K562 (cell line): ENCODE results near the gene TP53BP1. TPM values are rescaled to one million over a fixed set of nuclear protein-coding genes. Genes with fewer than 3 reads are reported as not detected.

ENCODE experiments used
- C11orf30 ChIP-seq: fragments of 450-650 bp; IDR thresholded peaks from 2 replicates; pipeline ENCODE4 v1.6.1; 2016; ENCODE audit warnings: low read depth, mild to moderate bottlenecking
- CREBBP ChIP-seq: IDR thresholded peaks from one replicate; pipeline ENCODE4 v1.6.1; 2012; ENCODE audit warnings: low read depth, mild to moderate bottlenecking, control low read depth, inconsistent platforms, low read length
- DNMT1 ChIP-seq: fragments of 450-650 bp; IDR thresholded peaks from 2 replicates; pipeline ENCODE4 v1.6.1; 2016; ENCODE audit warnings: antibody characterized with exemption, mild to moderate bottlenecking
- FUS ChIP-seq: fragments of 200-400 bp; formaldehyde crosslinking; optimal IDR thresholded peaks from 2 replicates; pipeline ENCODE3; 2017; ENCODE audit warnings: low read depth, low read length
- HNRNPLL ChIP-seq: fragments of 200-400 bp; formaldehyde crosslinking; IDR thresholded peaks from 2 replicates; pipeline ENCODE4 v1.6.1; 2017; ENCODE audit warnings: low read length, low read depth, mild to moderate bottlenecking; ENCODE audit not compliant: poor library complexity, severe bottlenecking
- KDM5B ChIP-seq: fragments of 200-600 bp; sonication (generic); IDR thresholded peaks from 2 replicates; pipeline ENCODE4 v1.6.1; 2012; ENCODE audit warnings: low read depth, mild to moderate bottlenecking, moderate library complexity, low read length, control low read depth, inconsistent platforms; ENCODE audit not compliant: insufficient replicate concordance
- MAFG ChIP-seq: fragments of 450-650 bp; conservative IDR thresholded peaks from 2 replicates; pipeline ENCODE4 v1.6.1; 2016; ENCODE audit warnings: missing genetic modification characterization, missing compliant biosample characterization
- MCM3 ChIP-seq: fragments of 450-650 bp; IDR thresholded peaks from 2 replicates; pipeline ENCODE4 v1.6.1; 2016
- MTA2 ChIP-seq: fragments of 450-650 bp; IDR thresholded peaks from 2 replicates; pipeline ENCODE4 v1.6.1; 2016; ENCODE audit warnings: low read depth
- NFE2L1 ChIP-seq: fragments of 450-650 bp; IDR thresholded peaks from 2 replicates; pipeline ENCODE4 v1.6.1; 2016; ENCODE audit warnings: missing genetic modification characterization, low read depth, mild to moderate bottlenecking, missing compliant biosample characterization, moderate library complexity, borderline replicate concordance
- NUFIP1 ChIP-seq: fragments of 450-650 bp; IDR thresholded peaks from 2 replicates; pipeline ENCODE4 v1.6.1; 2018; ENCODE audit not compliant: partially characterized antibody
- PHB ChIP-seq: fragments of 250-450 bp; sonication (Bioruptor Pico); IDR thresholded peaks from 2 replicates; pipeline ENCODE4 v1.5.0; 2021
- POLR3A ChIP-seq: IDR thresholded peaks from 2 replicates; pipeline ENCODE4 v1.6.1; 2011; ENCODE audit warnings: borderline replicate concordance, mild to moderate bottlenecking, moderate library complexity; ENCODE audit not compliant: insufficient read length, insufficient read depth; ENCODE audit errors: extremely low read depth
- SNIP1 ChIP-seq: fragments of 450-650 bp; IDR thresholded peaks from 2 replicates; pipeline ENCODE4 v1.7.1; 2017; ENCODE audit warnings: low read depth, mild to moderate bottlenecking
- ZEB2 ChIP-seq: fragments of 450-650 bp; IDR thresholded peaks from 2 replicates; pipeline ENCODE4 v1.6.1; 2016
- ZNF695 ChIP-seq: fragments of 450-650 bp; formaldehyde crosslinking; IDR thresholded peaks from 2 replicates; pipeline ENCODE4 v1.4.0; 2020; ENCODE audit warnings: mild to moderate bottlenecking, moderate library complexity
- polyA plus RNA-seq, 8 experiments: library from polyadenylated mRNA; depleted of rRNA in 4 of 8; stranded (reverse) in 5 of 8; unstranded in 3 of 8; fragments of >200 nt; fragmentation: Nextera tagmentation in 2 of 8; fragmentation: Illumina TruSeq in 1 of 8; extraction: Ambion mirVana in 2 of 8; extraction: Trizol in 1 of 8; gene quantifications; 2 replicates each; pipeline versions ENCODE4 v1.2.1 to v1.2.3, GENCODE V29; 2011 to 2014; ENCODE audit warnings: inconsistent platforms in 1 of 8, missing spikeins in 1 of 8
- total RNA-seq, 7 experiments: library from RNA; depleted of rRNA in 6 of 7; stranded (reverse); fragments of >200 nt in 6 of 7; fragmentation: Illumina TruSeq in 2 of 7; extraction: Trizol in 2 of 7; gene quantifications; 2 replicates each; pipeline versions ENCODE4 v1.2.1 to v1.2.3, GENCODE V29; 2011 to 2021; ENCODE audit warnings: low replicate concordance in 1 of 7
- TF ChIP-seq, protein P1 (sequence below), 2 experiments: fragments of 450-650 bp in 1 of 2; sonication (generic) in 1 of 2; formaldehyde crosslinking in 1 of 2; IDR thresholded peaks in 1 of 2; conservative IDR thresholded peaks in 1 of 2; 2 replicates each; pipeline versions ENCODE4 v1.6.1 to v1.8.1; 2016 to 2023; ENCODE audit warnings: mild to moderate bottlenecking in 2 of 2, moderate library complexity in 2 of 2, inconsistent platforms in 1 of 2, missing genetic modification reagents in 1 of 2
- TF ChIP-seq, protein P2 (sequence below): fragments of 450-650 bp; IDR thresholded peaks from 2 replicates; pipeline ENCODE4 v1.6.1; 2016; ENCODE audit warnings: missing biosample characterization, missing genetic modification characterization
- TF ChIP-seq, protein P3 (sequence below): fragments of 450-650 bp; IDR thresholded peaks from 2 replicates; pipeline ENCODE4 v1.6.1; 2017; ENCODE audit warnings: antibody characterized with exemption, mild to moderate bottlenecking
- TF ChIP-seq, protein P4 (sequence below): conservative IDR thresholded peaks from 2 replicates; pipeline ENCODE4 v1.6.1; 2011; ENCODE audit warnings: low read depth, mild to moderate bottlenecking, low read length; ENCODE audit not compliant: control insufficient read depth
- TF ChIP-seq, protein P5 (sequence below): fragments of 250-450 bp; sonication (Bioruptor Pico); IDR thresholded peaks from 2 replicates; pipeline ENCODE4 v1.6.1; 2021; ENCODE audit warnings: mild to moderate bottlenecking

The TP53BP1 gene
- total and polyA plus RNA-seq, 9 of the 15 experiments (the other 6 are each of a cell fraction or from before 2014, with no cell fraction given) = 5.7 to 63.3 (median 30.9) TPM

DNA sequence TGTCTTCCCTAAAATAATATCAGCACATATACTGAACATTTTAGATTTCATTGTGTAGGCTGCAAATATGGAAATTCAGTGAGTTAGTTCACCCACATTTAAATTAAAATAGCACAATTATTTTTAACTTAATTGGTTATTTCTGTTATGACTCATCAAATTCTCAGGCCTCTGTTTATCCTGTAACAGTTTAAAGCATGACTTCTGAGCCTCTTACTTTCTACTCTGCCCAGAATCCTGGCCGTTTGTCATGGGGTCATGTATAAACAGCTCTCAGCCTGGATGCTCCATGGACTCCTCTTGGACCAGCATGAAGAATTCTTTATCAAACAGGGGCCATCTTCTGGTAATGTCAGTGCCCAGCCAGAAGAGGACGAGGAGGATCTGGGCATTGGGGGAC is 109.9 kb downstream of the TP53BP1 start (continued):
- TF ChIP-seq, protein P1, sequence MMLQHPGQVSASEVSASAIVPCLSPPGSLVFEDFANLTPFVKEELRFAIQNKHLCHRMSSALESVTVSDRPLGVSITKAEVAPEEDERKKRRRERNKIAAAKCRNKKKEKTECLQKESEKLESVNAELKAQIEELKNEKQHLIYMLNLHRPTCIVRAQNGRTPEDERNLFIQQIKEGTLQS (IDR thresholded peaks at IDR 0.05) = 0 out of 2 replicates have a peak, but pooled peaks have one; percentile 18
- TF ChIP-seq, protein P1 (CRISPR knock-in tag; conservative IDR thresholded peaks at IDR 0.05) = no peak
- TF ChIP-seq FUS (no peak), ZEB2 (no peak), PHB (CRISPR knock-in tag) (no peak), MAFG (tag) (peak; percentile 41), DNMT1 (no peak), MTA2 (no peak), C11orf30 (0 out of 2 replicates have a peak, but pooled peaks have one; percentile 14), HNRNPLL (no peak), NFE2L1 (tag) (peak; percentile 6; the same call in 1 of the 2 replicates), SNIP1 (no peak), NUFIP1 (no peak), POLR3A (no peak), ZNF695 (CRISPR knock-in tag) (no peak), KDM5B (no peak), MCM3 (no peak), CREBBP (no peak)
- TF ChIP-seq, protein P2, sequence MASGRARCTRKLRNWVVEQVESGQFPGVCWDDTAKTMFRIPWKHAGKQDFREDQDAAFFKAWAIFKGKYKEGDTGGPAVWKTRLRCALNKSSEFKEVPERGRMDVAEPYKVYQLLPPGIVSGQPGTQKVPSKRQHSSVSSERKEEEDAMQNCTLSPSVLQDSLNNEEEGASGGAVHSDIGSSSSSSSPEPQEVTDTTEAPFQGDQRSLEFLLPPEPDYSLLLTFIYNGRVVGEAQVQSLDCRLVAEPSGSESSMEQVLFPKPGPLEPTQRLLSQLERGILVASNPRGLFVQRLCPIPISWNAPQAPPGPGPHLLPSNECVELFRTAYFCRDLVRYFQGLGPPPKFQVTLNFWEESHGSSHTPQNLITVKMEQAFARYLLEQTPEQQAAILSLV (tag) = no peak
- TF ChIP-seq, protein P3, sequence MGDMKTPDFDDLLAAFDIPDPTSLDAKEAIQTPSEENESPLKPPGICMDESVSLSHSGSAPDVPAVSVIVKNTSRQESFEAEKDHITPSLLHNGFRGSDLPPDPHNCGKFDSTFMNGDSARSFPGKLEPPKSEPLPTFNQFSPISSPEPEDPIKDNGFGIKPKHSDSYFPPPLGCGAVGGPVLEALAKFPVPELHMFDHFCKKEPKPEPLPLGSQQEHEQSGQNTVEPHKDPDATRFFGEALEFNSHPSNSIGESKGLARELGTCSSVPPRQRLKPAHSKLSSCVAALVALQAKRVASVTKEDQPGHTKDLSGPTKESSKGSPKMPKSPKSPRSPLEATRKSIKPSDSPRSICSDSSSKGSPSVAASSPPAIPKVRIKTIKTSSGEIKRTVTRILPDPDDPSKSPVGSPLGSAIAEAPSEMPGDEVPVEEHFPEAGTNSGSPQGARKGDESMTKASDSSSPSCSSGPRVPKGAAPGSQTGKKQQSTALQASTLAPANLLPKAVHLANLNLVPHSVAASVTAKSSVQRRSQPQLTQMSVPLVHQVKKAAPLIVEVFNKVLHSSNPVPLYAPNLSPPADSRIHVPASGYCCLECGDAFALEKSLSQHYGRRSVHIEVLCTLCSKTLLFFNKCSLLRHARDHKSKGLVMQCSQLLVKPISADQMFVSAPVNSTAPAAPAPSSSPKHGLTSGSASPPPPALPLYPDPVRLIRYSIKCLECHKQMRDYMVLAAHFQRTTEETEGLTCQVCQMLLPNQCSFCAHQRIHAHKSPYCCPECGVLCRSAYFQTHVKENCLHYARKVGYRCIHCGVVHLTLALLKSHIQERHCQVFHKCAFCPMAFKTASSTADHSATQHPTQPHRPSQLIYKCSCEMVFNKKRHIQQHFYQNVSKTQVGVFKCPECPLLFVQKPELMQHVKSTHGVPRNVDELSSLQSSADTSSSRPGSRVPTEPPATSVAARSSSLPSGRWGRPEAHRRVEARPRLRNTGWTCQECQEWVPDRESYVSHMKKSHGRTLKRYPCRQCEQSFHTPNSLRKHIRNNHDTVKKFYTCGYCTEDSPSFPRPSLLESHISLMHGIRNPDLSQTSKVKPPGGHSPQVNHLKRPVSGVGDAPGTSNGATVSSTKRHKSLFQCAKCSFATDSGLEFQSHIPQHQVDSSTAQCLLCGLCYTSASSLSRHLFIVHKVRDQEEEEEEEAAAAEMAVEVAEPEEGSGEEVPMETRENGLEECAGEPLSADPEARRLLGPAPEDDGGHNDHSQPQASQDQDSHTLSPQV = no peak
- TF ChIP-seq, protein P4, sequence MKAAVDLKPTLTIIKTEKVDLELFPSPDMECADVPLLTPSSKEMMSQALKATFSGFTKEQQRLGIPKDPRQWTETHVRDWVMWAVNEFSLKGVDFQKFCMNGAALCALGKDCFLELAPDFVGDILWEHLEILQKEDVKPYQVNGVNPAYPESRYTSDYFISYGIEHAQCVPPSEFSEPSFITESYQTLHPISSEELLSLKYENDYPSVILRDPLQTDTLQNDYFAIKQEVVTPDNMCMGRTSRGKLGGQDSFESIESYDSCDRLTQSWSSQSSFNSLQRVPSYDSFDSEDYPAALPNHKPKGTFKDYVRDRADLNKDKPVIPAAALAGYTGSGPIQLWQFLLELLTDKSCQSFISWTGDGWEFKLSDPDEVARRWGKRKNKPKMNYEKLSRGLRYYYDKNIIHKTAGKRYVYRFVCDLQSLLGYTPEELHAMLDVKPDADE = no peak
- TF ChIP-seq, protein P5, sequence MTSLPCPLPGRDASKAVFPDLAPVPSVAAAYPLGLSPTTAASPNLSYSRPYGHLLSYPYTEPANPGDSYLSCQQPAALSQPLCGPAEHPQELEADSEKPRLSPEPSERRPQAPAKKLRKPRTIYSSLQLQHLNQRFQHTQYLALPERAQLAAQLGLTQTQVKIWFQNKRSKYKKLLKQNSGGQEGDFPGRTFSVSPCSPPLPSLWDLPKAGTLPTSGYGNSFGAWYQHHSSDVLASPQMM (CRISPR knock-in tag) = no peak
